Small intestine (tissue), 7 donors: Measurements from ENCODE around the gene IL33. TPM values are rescaled to one million over a fixed set of nuclear protein-coding genes. Genes with fewer than 3 reads are reported as not detected.

Experiments used
- DNase-seq, 2 donors: peaks; one replicate each; pipeline versions ENCODE4 v3.0.0 to v3.0.0-alpha.2; 2013
- FAIRE-seq: peaks from 2 replicates; lab custom pipeline; 2012; peaks lifted over from hg19 to GRCh38; lab: Jason Lieb, UNC
- H3K27ac ChIP-seq, 3 donors: one replicate each; pipeline ENCODE4 v1.5.1; 2013; ENCODE audit warnings: low read length in 2 of 3, mild to moderate bottlenecking in 2 of 3, control low read depth in 1 of 3, inconsistent platforms in 1 of 3, low read depth in 1 of 3, moderate library complexity in 1 of 3
- H3K27me3 ChIP-seq, 3 donors: one replicate each; pipeline ENCODE4 v1.6.1; 2013; ENCODE audit warnings: low read length in 3 of 3, inconsistent platforms in 1 of 3; ENCODE audit not compliant: control insufficient read depth in 3 of 3, insufficient read depth in 3 of 3
- H3K36me3 ChIP-seq, 3 donors: one replicate each; pipeline ENCODE4 v1.6.1; 2013; ENCODE audit warnings: low read length in 3 of 3, inconsistent platforms in 1 of 3, low read depth in 1 of 3, mild to moderate bottlenecking in 1 of 3, moderate library complexity in 1 of 3; ENCODE audit not compliant: control insufficient read depth in 3 of 3, insufficient read depth in 2 of 3
- H3K4me1 ChIP-seq, 3 donors: one replicate each; pipeline ENCODE4 v1.6.1; 2013; ENCODE audit warnings: low read length in 2 of 3, inconsistent platforms in 1 of 3, low read depth in 1 of 3, mild to moderate bottlenecking in 1 of 3, moderate library complexity in 1 of 3; ENCODE audit not compliant: control insufficient read depth in 3 of 3, insufficient read depth in 2 of 3
- H3K4me3 ChIP-seq, 3 donors: one replicate each; pipeline ENCODE4 v1.5.1; 2013; ENCODE audit warnings: low read length in 3 of 3, control low read depth in 1 of 3, inconsistent platforms in 1 of 3, low read depth in 1 of 3, mild to moderate bottlenecking in 1 of 3, moderate library complexity in 1 of 3
- H3K9me3 ChIP-seq, 2 donors: one replicate each; pipeline ENCODE4 v1.6.1; 2013; ENCODE audit warnings: low read depth in 1 of 2, low read length in 1 of 2; ENCODE audit not compliant: control insufficient read depth in 2 of 2, insufficient read depth in 1 of 2
- whole genome bisulfite sequencing, 3 donors: extraction: QIAGEN DNeasy Blood & Tissue Kit; methylation state at CpG; one replicate each; pipeline ENCODE4 v1.1.7; 2013; 5-methylcytosine and 5-hydroxymethylcytosine counted together
- polyA plus RNA-seq, 4 donors: library from polyadenylated mRNA; stranded (reverse) in 3 of 4; unstranded in 1 of 4; fragments of 200-250 nt in 3 of 4; fragments of 120-200 nt in 1 of 4; gene quantifications; one replicate each; pipeline versions ENCODE4 v1.2.1 to v1.2.3, GENCODE V29; 2013
- donor health status: healthy with polysubstance abuse.
- donor health status: control.
- donor health status: control.
- donor health status: Bipolar disorder and iron deficiency.
- donor health status: healthy.

The IL33 gene
- polyA plus RNA-seq, 4 donors, result 0.45 to 18.7 (median 5.7) TPM

DNA sequence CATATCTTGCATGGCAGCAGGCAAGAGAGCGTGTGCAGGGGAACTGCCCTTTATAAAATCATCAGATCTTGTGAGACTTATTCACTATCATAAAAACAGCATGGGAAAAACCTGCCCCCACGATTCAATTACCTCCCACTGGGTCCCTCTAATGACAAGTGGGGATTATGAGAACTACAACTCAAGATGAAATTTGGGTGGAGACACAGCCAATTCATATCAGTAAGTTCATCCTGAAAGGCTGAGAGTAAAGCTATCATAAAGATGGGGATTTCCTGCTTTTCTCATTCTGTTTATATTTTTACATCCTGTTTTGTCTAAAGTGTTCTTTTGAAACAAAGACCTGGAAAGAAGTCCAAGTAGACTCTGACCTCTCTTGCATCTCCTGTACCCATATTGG lies 28.9 kb upstream of the IL33 start:
- 35 to 47% (median 36%) methylated on average over 2 of the region's 2 CpGs for WGBS, 3 donors
- Histone ChIP-seq H3K27ac (no peak overlapping the region), H3K27me3 (no peaks in the 10 kb centered on the region), H3K36me3 (no peaks in the 10 kb centered on the region), H3K4me1 (no peaks in the 10 kb centered on the region), H3K4me3 (no peak overlapping the region), H3K9me3 (no peaks in the 10 kb centered on the region)
- no peak for DNase-seq
- FAIRE-seq, result no peak

- FAIRE-seq (no peak), DNase-seq (no peak)
- Histone ChIP-seq H3K9me3 (no peaks in the 10 kb centered on the region), H3K4me1 (no peaks in the 10 kb centered on the region), H3K27ac (no peak overlapping the region), H3K27me3 (no peaks in the 10 kb centered on the region), H3K36me3 (no peaks in the 10 kb centered on the region), H3K4me3 (no peak overlapping the region)
These were observed 28.3 kb upstream of the IL33 start for GRCh38 chr9:6187272-6187671.

DNA sequence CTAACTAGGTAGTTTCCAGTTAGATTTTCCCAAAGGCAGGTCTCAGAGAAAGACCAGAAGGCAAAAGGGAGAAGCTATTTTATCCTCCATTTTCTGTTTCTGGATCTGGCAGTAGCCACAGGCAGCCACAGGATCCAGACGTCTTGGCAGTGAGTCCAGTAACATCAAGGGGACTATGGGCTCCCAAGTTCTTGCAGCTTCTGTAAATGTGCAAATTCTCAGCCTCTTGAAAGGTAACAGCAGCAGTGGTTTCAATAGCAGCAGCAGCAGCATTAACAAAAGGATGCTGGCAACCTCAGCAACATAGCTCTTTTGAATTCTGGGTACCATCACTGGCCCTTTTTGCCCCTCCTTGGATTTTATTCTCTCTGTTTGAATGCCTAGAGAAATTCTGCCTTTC lies 27.1 kb upstream of the IL33 start:
- 23 to 33% (median 26%) methylated on average over 1 of the region's 1 CpG for WGBS, 3 donors
- Histone ChIP-seq H3K27ac (no peak overlapping the region), H3K4me1 (no peaks in the 10 kb centered on the region), H3K4me3 (no peak overlapping the region), H3K27me3 (no peaks in the 10 kb centered on the region), H3K36me3 (no peaks in the 10 kb centered on the region), H3K9me3 (no peaks in the 10 kb centered on the region)
- FAIRE-seq (no peak), DNase-seq (no peak)

DNA sequence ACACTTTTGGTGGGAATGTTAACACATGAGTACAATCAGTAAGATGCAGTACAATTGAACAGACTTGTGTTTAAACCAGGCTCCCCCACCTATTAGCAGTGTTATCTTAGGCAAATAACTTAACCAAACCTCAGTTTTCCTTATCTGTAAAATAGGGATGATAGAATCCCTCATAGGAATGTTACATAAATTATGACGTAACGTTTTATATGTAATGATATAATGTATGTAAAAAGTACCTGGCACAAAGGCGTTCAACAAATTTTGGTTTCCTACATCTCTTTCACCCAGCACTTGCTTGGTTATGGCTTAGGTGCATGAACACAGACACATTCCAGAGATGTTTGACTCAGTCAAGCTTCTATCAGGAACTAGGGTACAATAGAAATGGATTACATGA lies 26.7 kb upstream of the IL33 start:
- Histone ChIP-seq H3K27me3 (no peaks in the 10 kb centered on the region), H3K4me3 (no peak overlapping the region), H3K36me3 (no peaks in the 10 kb centered on the region), H3K27ac (no peak overlapping the region), H3K4me1 (no peaks in the 10 kb centered on the region), H3K9me3 (no peaks in the 10 kb centered on the region)
- DNase-seq, result no peak
- WGBS, 3 donors, result 73 to 82% (median 79%) methylated on average over 3 of the region's 3 CpGs
- no peak for FAIRE-seq

DNA sequence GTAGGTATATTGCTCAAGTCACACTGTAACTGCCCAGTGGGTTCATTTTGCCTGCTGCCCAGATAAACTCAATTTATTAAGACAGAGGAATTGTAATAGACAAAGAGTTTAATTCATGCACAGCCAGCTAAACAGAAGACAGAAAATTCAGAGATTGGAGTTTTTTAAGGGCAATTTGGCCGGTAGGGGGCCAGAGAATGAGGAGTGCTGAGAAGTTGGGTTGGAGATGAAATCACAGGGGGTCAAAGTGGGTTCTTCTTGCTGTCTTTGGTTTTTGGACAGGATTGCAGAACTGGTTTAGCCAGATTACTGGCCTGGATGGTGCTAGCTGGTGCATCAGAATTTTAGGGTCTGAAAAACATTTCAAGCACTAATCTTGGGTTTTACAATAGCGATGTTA lies 20.7 kb upstream of the IL33 start:
- H3K27me3 ChIP-seq, result no peaks in the 10 kb centered on the region
- FAIRE-seq (no peak), DNase-seq (no peak)
- H3K27ac ChIP-seq, result no peak overlapping the region
- WGBS, 3 donors, result 63 to 77% (median 76%) methylated on average over 2 of the region's 2 CpGs
- no peaks in the 10 kb centered on the region for H3K4me1 ChIP-seq
- H3K4me3 ChIP-seq, result no peak overlapping the region
- no peaks in the 10 kb centered on the region for H3K36me3 ChIP-seq
- no peaks in the 10 kb centered on the region for H3K9me3 ChIP-seq

- no peaks in the 10 kb centered on the region for H3K9me3 ChIP-seq
- no peaks in the 10 kb centered on the region for H3K4me1 ChIP-seq
- H3K27me3 ChIP-seq, result no peaks in the 10 kb centered on the region
- WGBS, 3 donors, result 73 to 86% (median 75%) methylated on average over 4 of the region's 4 CpGs
- FAIRE-seq (no peak), DNase-seq (no peak)
- no peaks in the 10 kb centered on the region for H3K36me3 ChIP-seq
- no peak overlapping the region for H3K27ac ChIP-seq
- H3K4me3 ChIP-seq, result no peak overlapping the region
These were observed 19.8 kb upstream of the IL33 start for GRCh38 chr9:6195714-6196360.

DNA sequence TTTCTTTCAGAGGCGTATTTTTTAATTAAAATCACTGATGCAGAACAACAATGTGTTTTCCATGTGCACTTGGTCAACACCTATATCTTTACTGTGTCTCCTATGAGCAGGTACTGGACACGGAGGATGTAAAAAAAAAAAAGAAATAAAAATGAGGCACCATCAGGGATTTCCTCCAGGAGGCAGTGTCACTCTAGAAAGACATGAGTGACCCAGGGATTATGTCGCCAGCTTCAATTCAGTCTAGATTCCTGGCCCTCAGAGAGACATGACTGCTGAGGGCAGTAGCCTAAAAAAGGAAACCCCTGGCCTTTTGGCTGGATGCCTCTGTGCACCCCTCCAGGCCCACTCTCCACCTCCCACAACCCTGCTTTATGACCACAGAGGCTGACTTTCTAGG lies 18.3 kb upstream of the IL33 start:
- no peaks in the 10 kb centered on the region for H3K9me3 ChIP-seq
- FAIRE-seq, result no peak
- no peaks in the 10 kb centered on the region for H3K4me1 ChIP-seq
- H3K27me3 ChIP-seq, result no peaks in the 10 kb centered on the region
- DNase-seq, result peak; percentile 36 to 39
- 34 to 46% (median 35%) methylated on average over 3 of the region's 3 CpGs for WGBS, 3 donors
- H3K36me3 ChIP-seq, result no peaks in the 10 kb centered on the region
- H3K4me3 ChIP-seq, result no peak overlapping the region
- H3K27ac ChIP-seq, result no peak overlapping the region

- Histone ChIP-seq H3K27me3 (no peaks in the 10 kb centered on the region), H3K27ac (no peak overlapping the region), H3K36me3 (no peaks in the 10 kb centered on the region), H3K9me3 (no peaks in the 10 kb centered on the region), H3K4me3 (no peak overlapping the region), H3K4me1 (no peaks in the 10 kb centered on the region)
- no peak for DNase-seq
- 64 to 67% (median 64%) methylated on average over 4 of the region's 4 CpGs for WGBS, 3 donors
- FAIRE-seq, result no peak
These were observed 17.4 kb upstream of the IL33 start for GRCh38 chr9:6198251-6198650.

DNA sequence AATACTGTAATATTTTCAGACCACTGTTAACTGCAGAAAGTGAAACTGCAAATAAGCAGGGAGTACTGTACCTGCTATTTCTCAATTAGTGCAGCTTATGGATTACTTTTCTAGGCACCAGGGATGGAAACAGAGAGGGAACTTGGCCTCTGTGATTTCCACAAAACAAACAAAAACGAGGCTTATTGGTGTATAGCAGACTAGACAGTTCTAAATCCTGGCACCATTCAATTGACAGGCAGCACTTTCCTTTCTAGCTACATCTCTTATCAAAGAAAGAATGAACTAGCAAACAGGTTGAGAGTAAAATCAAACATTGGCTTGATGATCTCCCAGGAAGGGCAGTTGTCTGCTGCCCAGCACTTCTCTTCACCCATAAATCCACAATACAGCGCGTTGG lies 16.0 kb upstream of the IL33 start:
- no peak overlapping the region for H3K27ac ChIP-seq
- no peak for FAIRE-seq
- no peak for DNase-seq
- no peaks in the 10 kb centered on the region for H3K4me1 ChIP-seq
- no peaks in the 10 kb centered on the region for H3K9me3 ChIP-seq
- H3K36me3 ChIP-seq, result no peaks in the 10 kb centered on the region
- 49 to 61% (median 55%) methylated on average over 3 of the region's 3 CpGs for WGBS, 3 donors
- H3K4me3 ChIP-seq, result no peak overlapping the region
- no peaks in the 10 kb centered on the region for H3K27me3 ChIP-seq
